ENCODE results near the gene HIBADH. TPM values are rescaled to one million over a fixed set of nuclear protein-coding genes. Genes with fewer than 3 reads are reported as not detected.

HIBADH gene
- total and polyA plus RNA-seq, 10 of the 15 experiments (the other 5 are each of a cell fraction or from before 2014, with no cell fraction given), result 8.7 to 36.1 (median 18.6) TPM

DNA sequence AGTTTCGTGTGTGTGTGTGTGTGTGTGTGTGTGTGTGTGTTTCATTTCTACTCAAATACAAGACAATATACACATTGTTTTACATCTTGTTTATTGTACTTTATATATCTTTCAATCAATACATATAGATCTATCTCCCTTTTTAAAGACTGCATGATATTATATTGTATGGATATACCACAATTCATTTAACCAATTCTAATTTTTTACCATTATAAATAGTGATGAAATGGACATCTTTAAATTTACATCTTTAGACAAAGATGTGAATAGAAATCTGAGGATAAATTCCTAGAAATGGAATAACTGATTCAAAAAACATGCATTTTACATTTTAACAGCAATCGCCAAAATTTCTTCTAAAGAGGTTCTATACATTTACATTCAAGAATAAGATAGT is 23.2 kb upstream of the HIBADH start:
- H3K4me2 ChIP-seq (ENCODE audit: control insufficient read depth, insufficient read depth), result no peak overlapping the region
- 44% methylated on average over 2 of the region's 2 CpGs for WGBS (ENCODE audit: insufficient coverage, insufficient replicate concordance, low lambda C conversion rate, missing lambda C conversion rate)
- no peak overlapping the region for H3K4me3 ChIP-seq
- no peaks in the 10 kb centered on the region for H3K9me3 ChIP-seq (replicated peaks; ENCODE audit: control insufficient read depth, insufficient read depth, low read length)
- H3K27me3 ChIP-seq (replicated peaks in 1 of 2; ENCODE audit: control insufficient read depth in 2 of 2, insufficient read depth in 2 of 2, low read length in 1 of 2), result no peaks in the 10 kb centered on the region
- no peaks in the 10 kb centered on the region for H4K20me1 ChIP-seq (ENCODE audit: control insufficient read depth, insufficient read depth)
- in situ Hi-C loops (cut with MboI) (no loop called here), intact Hi-C loops (cut with micrococcal nuclease; ENCODE audit: unreplicated experiment) (loop anchor here (5.0 kb wide), 1 partner anchor 336 kb away; no protein-coding TSS in a partner anchor)
- H3K4me1 ChIP-seq (ENCODE audit: control insufficient read depth, insufficient read depth, low read length), result no peaks in the 10 kb centered on the region
- TF ChIP-seq, protein P1, sequence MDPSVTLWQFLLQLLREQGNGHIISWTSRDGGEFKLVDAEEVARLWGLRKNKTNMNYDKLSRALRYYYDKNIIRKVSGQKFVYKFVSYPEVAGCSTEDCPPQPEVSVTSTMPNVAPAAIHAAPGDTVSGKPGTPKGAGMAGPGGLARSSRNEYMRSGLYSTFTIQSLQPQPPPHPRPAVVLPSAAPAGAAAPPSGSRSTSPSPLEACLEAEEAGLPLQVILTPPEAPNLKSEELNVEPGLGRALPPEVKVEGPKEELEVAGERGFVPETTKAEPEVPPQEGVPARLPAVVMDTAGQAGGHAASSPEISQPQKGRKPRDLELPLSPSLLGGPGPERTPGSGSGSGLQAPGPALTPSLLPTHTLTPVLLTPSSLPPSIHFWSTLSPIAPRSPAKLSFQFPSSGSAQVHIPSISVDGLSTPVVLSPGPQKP (IDR thresholded peaks at IDR 0.05; ENCODE audit: low read depth, low read length), result no peak
- no peak for TF ChIP-seq CBFB (IDR thresholded peaks at IDR 0.05; ENCODE audit: low read depth)
- TF ChIP-seq, protein P2, sequence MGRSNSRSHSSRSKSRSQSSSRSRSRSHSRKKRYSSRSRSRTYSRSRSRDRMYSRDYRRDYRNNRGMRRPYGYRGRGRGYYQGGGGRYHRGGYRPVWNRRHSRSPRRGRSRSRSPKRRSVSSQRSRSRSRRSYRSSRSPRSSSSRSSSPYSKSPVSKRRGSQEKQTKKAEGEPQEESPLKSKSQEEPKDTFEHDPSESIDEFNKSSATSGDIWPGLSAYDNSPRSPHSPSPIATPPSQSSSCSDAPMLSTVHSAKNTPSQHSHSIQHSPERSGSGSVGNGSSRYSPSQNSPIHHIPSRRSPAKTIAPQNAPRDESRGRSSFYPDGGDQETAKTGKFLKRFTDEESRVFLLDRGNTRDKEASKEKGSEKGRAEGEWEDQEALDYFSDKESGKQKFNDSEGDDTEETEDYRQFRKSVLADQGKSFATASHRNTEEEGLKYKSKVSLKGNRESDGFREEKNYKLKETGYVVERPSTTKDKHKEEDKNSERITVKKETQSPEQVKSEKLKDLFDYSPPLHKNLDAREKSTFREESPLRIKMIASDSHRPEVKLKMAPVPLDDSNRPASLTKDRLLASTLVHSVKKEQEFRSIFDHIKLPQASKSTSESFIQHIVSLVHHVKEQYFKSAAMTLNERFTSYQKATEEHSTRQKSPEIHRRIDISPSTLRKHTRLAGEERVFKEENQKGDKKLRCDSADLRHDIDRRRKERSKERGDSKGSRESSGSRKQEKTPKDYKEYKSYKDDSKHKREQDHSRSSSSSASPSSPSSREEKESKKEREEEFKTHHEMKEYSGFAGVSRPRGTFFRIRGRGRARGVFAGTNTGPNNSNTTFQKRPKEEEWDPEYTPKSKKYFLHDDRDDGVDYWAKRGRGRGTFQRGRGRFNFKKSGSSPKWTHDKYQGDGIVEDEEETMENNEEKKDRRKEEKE (IDR thresholded peaks at IDR 0.05), result no peak
- TF ChIP-seq, protein P3, sequence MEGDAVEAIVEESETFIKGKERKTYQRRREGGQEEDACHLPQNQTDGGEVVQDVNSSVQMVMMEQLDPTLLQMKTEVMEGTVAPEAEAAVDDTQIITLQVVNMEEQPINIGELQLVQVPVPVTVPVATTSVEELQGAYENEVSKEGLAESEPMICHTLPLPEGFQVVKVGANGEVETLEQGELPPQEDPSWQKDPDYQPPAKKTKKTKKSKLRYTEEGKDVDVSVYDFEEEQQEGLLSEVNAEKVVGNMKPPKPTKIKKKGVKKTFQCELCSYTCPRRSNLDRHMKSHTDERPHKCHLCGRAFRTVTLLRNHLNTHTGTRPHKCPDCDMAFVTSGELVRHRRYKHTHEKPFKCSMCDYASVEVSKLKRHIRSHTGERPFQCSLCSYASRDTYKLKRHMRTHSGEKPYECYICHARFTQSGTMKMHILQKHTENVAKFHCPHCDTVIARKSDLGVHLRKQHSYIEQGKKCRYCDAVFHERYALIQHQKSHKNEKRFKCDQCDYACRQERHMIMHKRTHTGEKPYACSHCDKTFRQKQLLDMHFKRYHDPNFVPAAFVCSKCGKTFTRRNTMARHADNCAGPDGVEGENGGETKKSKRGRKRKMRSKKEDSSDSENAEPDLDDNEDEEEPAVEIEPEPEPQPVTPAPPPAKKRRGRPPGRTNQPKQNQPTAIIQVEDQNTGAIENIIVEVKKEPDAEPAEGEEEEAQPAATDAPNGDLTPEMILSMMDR (IDR thresholded peaks at IDR 0.05 in 2 of 3, conservative IDR thresholded peaks at IDR 0.05 in 1 of 3; ENCODE audit: control insufficient read depth in 2 of 3, extremely low read depth in 1 of 3, insufficient read depth in 1 of 3, low read depth in 3 of 3, low read length in 3 of 3), result no peak
- no peak for TF ChIP-seq ASH2L (IDR thresholded peaks at IDR 0.05; ENCODE audit: borderline replicate concordance, low read depth)
- TF ChIP-seq ZNF274 (IDR thresholded peaks at IDR 0.05; ENCODE audit: insufficient read depth, insufficient read length), result no peak
- TF ChIP-seq ZNF384 (IDR thresholded peaks at IDR 0.05; ENCODE audit: borderline replicate concordance, low read depth, low read length), result no peak
- no peak for TF ChIP-seq NFYB (IDR thresholded peaks at IDR 0.05; ENCODE audit: insufficient read depth, low read depth, low read length)
- TF ChIP-seq, protein P4, sequence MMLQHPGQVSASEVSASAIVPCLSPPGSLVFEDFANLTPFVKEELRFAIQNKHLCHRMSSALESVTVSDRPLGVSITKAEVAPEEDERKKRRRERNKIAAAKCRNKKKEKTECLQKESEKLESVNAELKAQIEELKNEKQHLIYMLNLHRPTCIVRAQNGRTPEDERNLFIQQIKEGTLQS (IDR thresholded peaks at IDR 0.05; ENCODE audit: borderline replicate concordance, extremely low read depth, low read depth, low read length), result no peak
- TF ChIP-seq SRF (IDR thresholded peaks at IDR 0.05; ENCODE audit: low read depth in 2 of 2, low read length in 2 of 2), result no peak
- no peak for TF ChIP-seq SMAD5 (IDR thresholded peaks at IDR 0.05; ENCODE audit: low read depth)
- TF ChIP-seq FOXK2 (IDR thresholded peaks at IDR 0.05), result no peak
- TF ChIP-seq LARP7 (IDR thresholded peaks at IDR 0.05), result no peak
- no peak for TF ChIP-seq ZNF24 (IDR thresholded peaks at IDR 0.05)
- BruUV-seq (replicated peaks), result no TSS peak
- ChIA-PET POLR2A (no interaction called here), CTCF (interaction anchor here (1.0 kb wide), 1 partner anchor 99 kb away, joined by 3 read pairs; no protein-coding TSS in a partner anchor), RAD21 (ENCODE audit: unreplicated experiment) (no interaction called here), SMC1A (ENCODE audit: uncharacterized antibody, unreplicated experiment) (interaction anchor here (0.8 to 1.5 kb wide), 2 partner anchors 89 to 410 kb away, joined by 3 to 8 read pairs; no protein-coding TSS in a partner anchor)
- H3K27ac ChIP-seq (ENCODE audit: control insufficient read depth, insufficient read depth), result no peak overlapping the region
- no peaks in the 10 kb centered on the region for H3K79me2 ChIP-seq (ENCODE audit: control insufficient read depth, insufficient read depth, low read length)
- FAIRE-seq (no peak), DNase-seq (ENCODE audit: low read depth, low spot score) (no peak), ATAC-seq (no peak)
- H3K36me3 ChIP-seq (ENCODE audit: control insufficient read depth in 2 of 2, insufficient read depth in 2 of 2, low read length in 1 of 2), result no peaks in the 10 kb centered on the region
- H3K9ac ChIP-seq (ENCODE audit: control insufficient read depth, insufficient read depth, low read length), result no peak overlapping the region
- no peak overlapping the region for H2AFZ ChIP-seq (ENCODE audit: control insufficient read depth, low read depth, low read length)
